ENCODE measurements around the gene ARL4C.

The ARL4C gene

DNA sequence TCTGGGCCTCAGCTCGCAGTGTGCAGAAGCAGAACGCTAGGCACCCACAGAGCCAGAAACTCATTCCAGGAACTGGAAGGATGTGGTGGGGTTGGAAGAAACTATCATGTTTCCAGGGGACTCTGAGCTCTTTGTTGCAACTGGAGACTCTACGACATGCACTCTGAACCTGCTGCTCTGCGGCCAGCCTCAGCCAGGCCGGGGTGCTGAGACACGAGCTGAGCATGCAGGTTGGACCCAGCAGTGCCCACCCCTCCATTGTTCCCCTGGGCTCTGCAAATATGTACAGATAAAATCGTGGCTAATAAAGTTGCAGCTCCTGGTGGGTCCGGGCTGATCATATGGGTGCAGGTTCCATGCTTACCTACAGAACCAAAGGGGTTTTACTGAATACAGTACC, 37.6 kb upstream of the ARL4C start:
- H3K27me3 ChIP-seq (ENCODE audit: insufficient read depth, low read length, poor library complexity, severe bottlenecking): no peaks in the 10 kb centered on the region
- H3K4me1 ChIP-seq (ENCODE audit: insufficient read depth, low read length, poor library complexity, severe bottlenecking): no peaks in the 10 kb centered on the region
- H3K9me3 ChIP-seq (ENCODE audit: insufficient read depth, low read depth, low read length): no peaks in the 10 kb centered on the region
- no peak overlapping the region for H3K4me3 ChIP-seq (ENCODE audit: low read length, poor library complexity, severe bottlenecking)
- H2AFZ ChIP-seq (ENCODE audit: low read length): no peak overlapping the region
- no peaks in the 10 kb centered on the region for H3K79me2 ChIP-seq (ENCODE audit: insufficient read depth, low read length)
- no peaks in the 10 kb centered on the region for H3F3A ChIP-seq (ENCODE audit: low read depth)
- no peak for TF ChIP-seq EZH2phosphoT487 (IDR thresholded peaks at IDR 0.05; ENCODE audit: borderline replicate concordance)
- TF ChIP-seq, protein P1, sequence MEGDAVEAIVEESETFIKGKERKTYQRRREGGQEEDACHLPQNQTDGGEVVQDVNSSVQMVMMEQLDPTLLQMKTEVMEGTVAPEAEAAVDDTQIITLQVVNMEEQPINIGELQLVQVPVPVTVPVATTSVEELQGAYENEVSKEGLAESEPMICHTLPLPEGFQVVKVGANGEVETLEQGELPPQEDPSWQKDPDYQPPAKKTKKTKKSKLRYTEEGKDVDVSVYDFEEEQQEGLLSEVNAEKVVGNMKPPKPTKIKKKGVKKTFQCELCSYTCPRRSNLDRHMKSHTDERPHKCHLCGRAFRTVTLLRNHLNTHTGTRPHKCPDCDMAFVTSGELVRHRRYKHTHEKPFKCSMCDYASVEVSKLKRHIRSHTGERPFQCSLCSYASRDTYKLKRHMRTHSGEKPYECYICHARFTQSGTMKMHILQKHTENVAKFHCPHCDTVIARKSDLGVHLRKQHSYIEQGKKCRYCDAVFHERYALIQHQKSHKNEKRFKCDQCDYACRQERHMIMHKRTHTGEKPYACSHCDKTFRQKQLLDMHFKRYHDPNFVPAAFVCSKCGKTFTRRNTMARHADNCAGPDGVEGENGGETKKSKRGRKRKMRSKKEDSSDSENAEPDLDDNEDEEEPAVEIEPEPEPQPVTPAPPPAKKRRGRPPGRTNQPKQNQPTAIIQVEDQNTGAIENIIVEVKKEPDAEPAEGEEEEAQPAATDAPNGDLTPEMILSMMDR (conservative IDR thresholded peaks at IDR 0.05; ENCODE audit: low read length): no peak
- H3K9ac ChIP-seq (ENCODE audit: low read depth, low read length, poor library complexity, severe bottlenecking): no peak overlapping the region
- H3K4me2 ChIP-seq (ENCODE audit: low read depth, low read length, poor library complexity, severe bottlenecking): no peak overlapping the region
- no peaks in the 10 kb centered on the region for H3K36me3 ChIP-seq (ENCODE audit: insufficient read depth, low read length)
- no peaks in the 10 kb centered on the region for H4K20me1 ChIP-seq (ENCODE audit: insufficient read depth, low read length, poor library complexity, severe bottlenecking)
- no peaks in the 10 kb centered on the region for H3K9me2 ChIP-seq (replicated peaks; ENCODE audit: low read depth, low read length)

DNA sequence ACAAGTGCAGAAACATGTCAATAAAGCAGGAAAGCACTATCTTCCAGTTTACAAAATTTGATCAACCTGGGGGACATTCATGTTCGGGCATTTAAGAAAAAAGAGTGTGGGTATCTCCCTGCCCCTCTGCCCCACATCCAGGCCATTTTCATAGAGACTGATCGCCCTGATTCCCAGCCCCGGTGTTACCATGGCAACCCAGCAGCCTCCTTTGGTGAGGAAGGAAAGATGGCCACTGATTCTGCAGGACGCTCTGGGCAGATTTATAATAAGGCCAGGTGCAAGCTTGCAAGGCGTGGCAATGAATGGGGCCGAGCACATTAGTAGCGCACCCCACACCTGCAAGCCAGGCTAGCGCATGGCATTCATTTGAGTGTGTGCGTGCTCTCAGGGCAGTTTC, 36.7 kb upstream of the ARL4C start:
- no peaks in the 10 kb centered on the region for H3K27me3 ChIP-seq (ENCODE audit: insufficient read depth, low read length, poor library complexity, severe bottlenecking)
- H3K9me3 ChIP-seq (ENCODE audit: insufficient read depth, low read depth, low read length): no peaks in the 10 kb centered on the region
- H3K4me3 ChIP-seq (ENCODE audit: low read length, poor library complexity, severe bottlenecking): no peak overlapping the region
- H3K79me2 ChIP-seq (ENCODE audit: insufficient read depth, low read length): no peaks in the 10 kb centered on the region
- TF ChIP-seq, protein P1 (conservative IDR thresholded peaks at IDR 0.05; ENCODE audit: low read length): no peak
- no peak for TF ChIP-seq EZH2phosphoT487 (IDR thresholded peaks at IDR 0.05; ENCODE audit: borderline replicate concordance)
- no peaks in the 10 kb centered on the region for H3K36me3 ChIP-seq (ENCODE audit: insufficient read depth, low read length)
- H3K9ac ChIP-seq (ENCODE audit: low read depth, low read length, poor library complexity, severe bottlenecking): no peak overlapping the region
- no peak overlapping the region for H2AFZ ChIP-seq (ENCODE audit: low read length)
- H4K20me1 ChIP-seq (ENCODE audit: insufficient read depth, low read length, poor library complexity, severe bottlenecking): no peaks in the 10 kb centered on the region
- H3F3A ChIP-seq (ENCODE audit: low read depth): no peaks in the 10 kb centered on the region
- no peak overlapping the region for H3K4me2 ChIP-seq (ENCODE audit: low read depth, low read length, poor library complexity, severe bottlenecking)
- no peaks in the 10 kb centered on the region for H3K9me2 ChIP-seq (replicated peaks; ENCODE audit: low read depth, low read length)
- no peaks in the 10 kb centered on the region for H3K4me1 ChIP-seq (ENCODE audit: insufficient read depth, low read length, poor library complexity, severe bottlenecking)

DNA sequence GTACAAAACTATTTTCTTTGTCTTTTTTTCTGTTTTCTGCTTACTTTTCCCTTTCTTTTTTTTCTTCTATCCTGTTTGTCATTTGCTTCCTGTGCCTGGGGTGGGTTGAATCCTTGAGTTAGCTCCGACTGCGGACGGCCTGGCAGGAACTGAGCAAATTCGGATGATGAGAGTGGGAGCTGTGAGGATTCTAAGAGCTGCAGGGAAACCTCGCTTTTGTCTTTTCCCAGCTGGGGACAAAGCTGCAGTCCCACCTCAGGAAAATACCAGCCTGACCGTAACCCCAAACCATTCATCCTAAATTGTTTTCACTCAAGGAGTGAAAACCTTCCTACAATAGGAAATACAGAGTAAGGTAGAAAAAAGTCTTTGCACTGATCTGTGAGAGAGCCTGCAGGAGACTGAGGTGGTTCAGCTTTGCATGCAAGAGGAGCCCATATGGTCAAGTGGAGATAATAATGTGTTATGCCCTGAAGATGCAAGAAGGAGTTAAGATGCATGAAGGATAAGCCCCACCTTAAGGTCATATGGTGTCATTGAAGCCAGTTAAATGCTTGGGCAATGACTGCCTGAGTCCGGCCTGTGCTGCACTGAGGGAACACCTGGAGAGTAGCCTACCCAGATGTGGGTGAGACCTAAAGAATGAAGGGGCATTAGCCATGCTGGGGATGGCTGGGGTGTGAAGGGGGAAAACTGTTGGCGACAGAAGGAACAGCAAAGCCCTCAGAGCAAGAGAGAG, 31.7 kb upstream of the ARL4C start:
- H3K4me2 ChIP-seq (ENCODE audit: low read depth, low read length, poor library complexity, severe bottlenecking): no peak overlapping the region
- H2AFZ ChIP-seq (ENCODE audit: low read length): no peak overlapping the region
- H3K4me3 ChIP-seq (ENCODE audit: low read length, poor library complexity, severe bottlenecking): no peak overlapping the region
- no peak for TF ChIP-seq EZH2phosphoT487 (IDR thresholded peaks at IDR 0.05; ENCODE audit: borderline replicate concordance)
- TF ChIP-seq, protein P1 (conservative IDR thresholded peaks at IDR 0.05; ENCODE audit: low read length): no peak; the same call in 1 of the 2 replicates
- no peaks in the 10 kb centered on the region for H3K36me3 ChIP-seq (ENCODE audit: insufficient read depth, low read length)
- no peaks in the 10 kb centered on the region for H4K20me1 ChIP-seq (ENCODE audit: insufficient read depth, low read length, poor library complexity, severe bottlenecking)
- H3K79me2 ChIP-seq (ENCODE audit: insufficient read depth, low read length): no peaks in the 10 kb centered on the region
- H3K27me3 ChIP-seq (ENCODE audit: insufficient read depth, low read length, poor library complexity, severe bottlenecking): no peaks in the 10 kb centered on the region
- H3K9me3 ChIP-seq (ENCODE audit: insufficient read depth, low read depth, low read length): no peaks in the 10 kb centered on the region
- no peaks in the 10 kb centered on the region for H3F3A ChIP-seq (ENCODE audit: low read depth)
- no peaks in the 10 kb centered on the region for H3K4me1 ChIP-seq (ENCODE audit: insufficient read depth, low read length, poor library complexity, severe bottlenecking)
- no peak overlapping the region for H3K9ac ChIP-seq (ENCODE audit: low read depth, low read length, poor library complexity, severe bottlenecking)
- H3K9me2 ChIP-seq (replicated peaks; ENCODE audit: low read depth, low read length): no peaks in the 10 kb centered on the region
